ENCODE measurements around the gene SERPINB1.

The SERPINB1 gene

DNA sequence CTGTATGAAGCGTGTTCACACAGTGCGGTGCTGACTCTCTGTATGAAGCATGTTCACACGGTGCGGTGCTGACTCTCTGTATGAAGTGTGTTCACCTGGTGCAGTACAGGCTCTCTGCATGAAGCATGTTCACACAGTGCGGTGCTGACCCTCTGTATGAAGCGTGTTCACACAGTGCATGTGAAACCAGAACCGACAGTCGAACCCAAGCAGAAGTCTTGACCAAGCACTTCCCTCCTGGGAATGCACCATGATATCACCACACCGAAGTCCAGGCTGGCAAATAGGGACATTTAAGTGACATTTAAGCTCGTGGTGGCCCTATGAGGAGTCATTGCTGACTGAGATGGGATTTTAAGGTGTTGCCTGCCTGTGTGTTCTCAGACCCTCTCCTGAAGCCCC is 11.3 kb upstream of the SERPINB1 start:
- no peak overlapping the region for H3K4me3 ChIP-seq (ENCODE audit: low read depth, low read length)
- TF ChIP-seq, protein P1, sequence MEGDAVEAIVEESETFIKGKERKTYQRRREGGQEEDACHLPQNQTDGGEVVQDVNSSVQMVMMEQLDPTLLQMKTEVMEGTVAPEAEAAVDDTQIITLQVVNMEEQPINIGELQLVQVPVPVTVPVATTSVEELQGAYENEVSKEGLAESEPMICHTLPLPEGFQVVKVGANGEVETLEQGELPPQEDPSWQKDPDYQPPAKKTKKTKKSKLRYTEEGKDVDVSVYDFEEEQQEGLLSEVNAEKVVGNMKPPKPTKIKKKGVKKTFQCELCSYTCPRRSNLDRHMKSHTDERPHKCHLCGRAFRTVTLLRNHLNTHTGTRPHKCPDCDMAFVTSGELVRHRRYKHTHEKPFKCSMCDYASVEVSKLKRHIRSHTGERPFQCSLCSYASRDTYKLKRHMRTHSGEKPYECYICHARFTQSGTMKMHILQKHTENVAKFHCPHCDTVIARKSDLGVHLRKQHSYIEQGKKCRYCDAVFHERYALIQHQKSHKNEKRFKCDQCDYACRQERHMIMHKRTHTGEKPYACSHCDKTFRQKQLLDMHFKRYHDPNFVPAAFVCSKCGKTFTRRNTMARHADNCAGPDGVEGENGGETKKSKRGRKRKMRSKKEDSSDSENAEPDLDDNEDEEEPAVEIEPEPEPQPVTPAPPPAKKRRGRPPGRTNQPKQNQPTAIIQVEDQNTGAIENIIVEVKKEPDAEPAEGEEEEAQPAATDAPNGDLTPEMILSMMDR (conservative IDR thresholded peaks at IDR 0.05; ENCODE audit: low read depth, low read length), result no peak
- DNase-seq (ENCODE audit: low read depth), result no peak

- TF ChIP-seq, protein P1 (conservative IDR thresholded peaks at IDR 0.05; ENCODE audit: low read depth, low read length), result no peak
- DNase-seq (ENCODE audit: low read depth), result no peak
- H3K4me3 ChIP-seq (ENCODE audit: low read depth, low read length), result no peak overlapping the region
Observed at GRCh38 chr6:2852514-2852855, 10.8 kb upstream of the SERPINB1 start.

GRCh38 chr6:2851727-2852513 is 10.3 kb upstream of the SERPINB1 start:
- TF ChIP-seq, protein P1 (conservative IDR thresholded peaks at IDR 0.05; ENCODE audit: low read depth, low read length), result no peak
- no peak for DNase-seq (ENCODE audit: low read depth)
- H3K4me3 ChIP-seq (ENCODE audit: low read depth, low read length), result no peak overlapping the region

DNA sequence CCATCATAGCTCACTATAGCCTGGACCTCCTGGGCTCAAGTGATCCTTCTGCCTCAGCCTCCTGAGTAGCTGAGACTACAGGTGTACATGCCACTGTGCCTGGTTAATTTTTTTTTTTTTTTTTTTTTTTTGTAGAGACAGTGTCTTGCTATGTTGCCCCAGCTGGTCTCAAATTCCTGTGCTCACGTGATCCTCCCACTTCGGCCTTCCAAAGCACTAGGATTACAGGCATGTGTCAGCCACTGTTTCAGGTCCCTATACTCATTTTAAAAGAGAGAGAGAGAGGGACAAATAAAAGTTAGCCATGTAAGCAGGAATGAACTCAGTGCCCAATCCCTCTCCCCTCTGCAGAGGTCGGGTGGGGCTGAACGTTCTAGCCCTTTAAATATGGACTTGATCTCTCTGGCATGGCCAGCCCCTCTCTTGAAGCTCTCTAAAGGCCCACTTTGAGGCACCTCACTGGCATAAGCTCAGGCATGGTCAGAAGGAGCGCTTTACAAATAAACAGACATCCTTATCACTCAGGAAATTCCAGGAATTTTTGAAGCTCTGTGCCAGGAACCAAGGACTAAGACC is 9.0 kb upstream of the SERPINB1 start:
- TF ChIP-seq, protein P1 (conservative IDR thresholded peaks at IDR 0.05; ENCODE audit: low read depth, low read length), result no peak
- DNase-seq (ENCODE audit: low read depth), result peak; percentile 74
- no peak overlapping the region for H3K4me3 ChIP-seq (ENCODE audit: low read depth, low read length)

- DNase-seq (ENCODE audit: low read depth), result no peak
- TF ChIP-seq, protein P1 (conservative IDR thresholded peaks at IDR 0.05; ENCODE audit: low read depth, low read length), result no peak
- no peak overlapping the region for H3K4me3 ChIP-seq (ENCODE audit: low read depth, low read length)
Observed at GRCh38 chr6:2848851-2849250, 7.2 kb upstream of the SERPINB1 start.

DNA sequence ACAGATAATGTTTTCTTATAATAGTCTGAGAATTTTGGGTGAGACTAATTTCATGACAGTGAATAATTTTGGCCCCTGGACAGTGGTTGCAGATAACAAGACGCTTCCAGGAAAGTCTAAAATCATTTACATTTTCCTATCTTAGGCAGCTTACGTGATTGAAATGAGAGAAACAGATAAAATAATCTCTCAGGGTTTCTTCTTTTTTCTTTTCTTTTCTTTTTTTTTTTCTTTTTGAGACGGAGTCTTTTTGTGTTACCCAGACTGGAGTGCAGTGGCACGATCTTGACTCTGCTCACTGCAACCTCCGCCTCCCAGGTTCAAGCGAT is 4.2 kb upstream of the SERPINB1 start:
- H3K4me3 ChIP-seq (ENCODE audit: low read depth, low read length), result no peak overlapping the region
- DNase-seq (ENCODE audit: low read depth), result no peak
- TF ChIP-seq, protein P1 (conservative IDR thresholded peaks at IDR 0.05; ENCODE audit: low read depth, low read length), result no peak

DNA sequence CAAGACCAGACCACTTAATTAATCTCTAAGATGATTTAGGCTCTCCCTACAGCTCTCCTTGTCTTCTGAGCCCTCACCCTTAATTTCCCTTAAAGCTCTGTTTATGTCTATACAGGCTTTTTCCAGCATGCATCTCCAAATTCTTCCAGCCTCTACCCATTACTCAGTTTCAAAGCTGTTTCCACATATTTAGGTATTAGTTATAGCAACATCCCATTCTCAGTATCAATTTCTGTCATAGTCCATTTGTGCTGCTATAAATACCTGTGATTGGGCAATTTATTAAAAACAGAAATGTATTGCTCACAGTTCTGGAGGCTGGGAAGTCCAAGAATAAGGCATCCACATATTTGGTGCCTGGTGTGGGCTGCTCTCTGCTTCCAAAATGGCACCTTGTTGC is 2.3 kb upstream of the SERPINB1 start:
- no peak for DNase-seq (ENCODE audit: low read depth)
- TF ChIP-seq, protein P1 (conservative IDR thresholded peaks at IDR 0.05; ENCODE audit: low read depth, low read length), result no peak
- H3K4me3 ChIP-seq (ENCODE audit: low read depth, low read length), result no peak overlapping the region

Data from choroid plexus epithelial cell (primary cell).